Measurements from ENCODE around the gene FRMD4A. TPM values are rescaled to one million over a fixed set of nuclear protein-coding genes. Genes with fewer than 3 reads are reported as not detected.
"Not testable (repeated sequence)": the region's sequence is repeated elsewhere in the genome, so short reads cannot be mapped to it uniquely, and the experiment has no call there.

FRMD4A gene
- total RNA-seq, 1 donor from 2014 or later, result 20.2 TPM

- H3K36me3 Mint-ChIP-seq, result peaks cover 6% of the 10 kb centered on the region
- no peaks in the 10 kb centered on the region for H3K79me2 ChIP-seq (ENCODE audit: low read depth)
- H3K9me3 ChIP-seq (ENCODE audit: low read depth), result no peaks in the 10 kb centered on the region
- no peak overlapping the region for H3K9ac ChIP-seq
- H3K27me3 Mint-ChIP-seq (ENCODE audit: insufficient read depth, low read depth), result no peaks in the 10 kb centered on the region
- no peak overlapping the region for H3K4me2 ChIP-seq
- no peaks in the 10 kb centered on the region for H3K36me3 ChIP-seq
- no peaks in the 10 kb centered on the region for H3K27me3 ChIP-seq
- H3K27ac Mint-ChIP-seq, result no peak overlapping the region
- H4K20me1 ChIP-seq (ENCODE audit: low read depth), result no peaks in the 10 kb centered on the region
- no peak for DNase-seq (ENCODE audit: low spot score)
- H3K27ac ChIP-seq, result no peak overlapping the region
- peaks cover 3% of the 10 kb centered on the region for H3K4me1 Mint-ChIP-seq
- H3K4me3 Mint-ChIP-seq, result no peak overlapping the region
- no peak overlapping the region for H2AFZ ChIP-seq (replicated peaks)
- TF ChIP-seq EZH2 (IDR thresholded peaks at IDR 0.05) (no peak), EZH2phosphoT487 (IDR thresholded peaks at IDR 0.05) (no peak)
- TF ChIP-seq, protein P1, sequence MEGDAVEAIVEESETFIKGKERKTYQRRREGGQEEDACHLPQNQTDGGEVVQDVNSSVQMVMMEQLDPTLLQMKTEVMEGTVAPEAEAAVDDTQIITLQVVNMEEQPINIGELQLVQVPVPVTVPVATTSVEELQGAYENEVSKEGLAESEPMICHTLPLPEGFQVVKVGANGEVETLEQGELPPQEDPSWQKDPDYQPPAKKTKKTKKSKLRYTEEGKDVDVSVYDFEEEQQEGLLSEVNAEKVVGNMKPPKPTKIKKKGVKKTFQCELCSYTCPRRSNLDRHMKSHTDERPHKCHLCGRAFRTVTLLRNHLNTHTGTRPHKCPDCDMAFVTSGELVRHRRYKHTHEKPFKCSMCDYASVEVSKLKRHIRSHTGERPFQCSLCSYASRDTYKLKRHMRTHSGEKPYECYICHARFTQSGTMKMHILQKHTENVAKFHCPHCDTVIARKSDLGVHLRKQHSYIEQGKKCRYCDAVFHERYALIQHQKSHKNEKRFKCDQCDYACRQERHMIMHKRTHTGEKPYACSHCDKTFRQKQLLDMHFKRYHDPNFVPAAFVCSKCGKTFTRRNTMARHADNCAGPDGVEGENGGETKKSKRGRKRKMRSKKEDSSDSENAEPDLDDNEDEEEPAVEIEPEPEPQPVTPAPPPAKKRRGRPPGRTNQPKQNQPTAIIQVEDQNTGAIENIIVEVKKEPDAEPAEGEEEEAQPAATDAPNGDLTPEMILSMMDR (IDR thresholded peaks at IDR 0.05), result no peak
- peaks cover 6% of the 10 kb centered on the region for H3K9me3 Mint-ChIP-seq
- H3F3A ChIP-seq (ENCODE audit: low read depth), result no peaks in the 10 kb centered on the region
- H3K4me1 ChIP-seq, result no peaks in the 10 kb centered on the region
- H3K4me3 ChIP-seq, result no peak overlapping the region
These were observed 262.0 kb downstream of the FRMD4A start for GRCh38 chr10:14068601-14069250.

DNA sequence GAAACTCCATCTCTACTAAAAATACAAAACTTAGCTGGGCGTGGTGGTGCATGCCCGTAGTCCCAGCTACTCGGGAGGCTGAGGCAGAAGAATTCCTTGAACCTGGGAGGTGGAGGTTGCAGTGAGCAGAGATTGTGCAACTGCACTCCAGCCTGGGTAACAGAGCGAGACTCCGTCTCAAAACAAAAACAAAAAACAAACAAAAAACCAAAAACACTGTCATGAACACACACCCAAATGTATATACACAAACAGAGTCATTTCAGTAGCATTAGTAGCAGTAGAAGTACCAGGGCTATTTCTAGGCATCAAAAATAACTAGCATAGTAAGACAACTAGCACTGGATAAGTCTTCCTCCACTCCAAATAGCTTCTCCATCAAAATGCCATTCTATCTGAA lies 263.1 kb downstream of the FRMD4A start:
- H3K4me2 ChIP-seq; H3K4me1 Mint-ChIP-seq; H3K27me3 ChIP-seq; DNase-seq (ENCODE audit: low spot score); H3K27ac Mint-ChIP-seq; H4K20me1 ChIP-seq (ENCODE audit: low read depth); H3K9me3 Mint-ChIP-seq; H3K9me3 ChIP-seq (ENCODE audit: low read depth); H3K4me3 Mint-ChIP-seq; H3F3A ChIP-seq (ENCODE audit: low read depth); H3K36me3 Mint-ChIP-seq; H3K4me1 ChIP-seq; H3K4me3 ChIP-seq; H2AFZ ChIP-seq (replicated peaks); H3K27me3 Mint-ChIP-seq (ENCODE audit: insufficient read depth, low read depth); H3K9ac ChIP-seq; H3K79me2 ChIP-seq (ENCODE audit: low read depth); H3K27ac ChIP-seq; H3K36me3 ChIP-seq: not testable (repeated sequence)

DNA sequence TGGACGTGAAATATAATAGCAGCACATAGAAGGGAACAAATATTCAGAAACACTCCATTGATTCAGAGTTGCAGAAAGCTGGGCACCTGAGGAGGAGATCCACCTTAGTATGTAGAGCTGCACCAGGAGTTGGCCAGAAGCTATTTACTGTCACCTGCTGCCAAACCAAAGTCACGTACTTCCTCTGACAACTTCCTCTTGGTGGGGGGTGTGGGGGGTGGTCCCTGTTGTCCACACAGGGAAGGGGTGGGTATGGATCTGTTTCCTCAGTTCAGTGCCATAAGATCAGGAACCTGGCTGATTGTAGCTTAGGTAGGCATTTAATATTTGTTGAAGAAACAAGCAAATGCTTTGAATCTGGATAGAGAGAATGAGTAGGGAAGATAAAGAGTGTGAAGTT lies 264.6 kb downstream of the FRMD4A start:
- no peak overlapping the region for H3K4me3 ChIP-seq
- H3K36me3 Mint-ChIP-seq, result no peaks in the 10 kb centered on the region
- no peaks in the 10 kb centered on the region for H3K4me1 ChIP-seq
- no peak overlapping the region for H2AFZ ChIP-seq (replicated peaks)
- H3K36me3 ChIP-seq, result no peaks in the 10 kb centered on the region
- H3K9me3 Mint-ChIP-seq, result peaks cover 4% of the 10 kb centered on the region
- no peaks in the 10 kb centered on the region for H3K27me3 Mint-ChIP-seq (ENCODE audit: insufficient read depth, low read depth)
- H3K9ac ChIP-seq, result no peak overlapping the region
- H3K4me2 ChIP-seq, result no peak overlapping the region
- H3K4me3 Mint-ChIP-seq, result no peak overlapping the region
- no peak for DNase-seq (ENCODE audit: low spot score)
- no peak for TF ChIP-seq EZH2phosphoT487 (IDR thresholded peaks at IDR 0.05)
- TF ChIP-seq, protein P1 (IDR thresholded peaks at IDR 0.05), result no peak
- TF ChIP-seq EZH2 (IDR thresholded peaks at IDR 0.05), result no peak
- H3K27ac Mint-ChIP-seq, result no peak overlapping the region
- H3K9me3 ChIP-seq (ENCODE audit: low read depth), result no peaks in the 10 kb centered on the region
- H3K27me3 ChIP-seq, result no peaks in the 10 kb centered on the region
- H3K27ac ChIP-seq, result no peak overlapping the region
- no peaks in the 10 kb centered on the region for H3K79me2 ChIP-seq (ENCODE audit: low read depth)
- H3F3A ChIP-seq (ENCODE audit: low read depth), result no peaks in the 10 kb centered on the region
- no peaks in the 10 kb centered on the region for H4K20me1 ChIP-seq (ENCODE audit: low read depth)
- peaks cover 5% of the 10 kb centered on the region for H3K4me1 Mint-ChIP-seq

DNA sequence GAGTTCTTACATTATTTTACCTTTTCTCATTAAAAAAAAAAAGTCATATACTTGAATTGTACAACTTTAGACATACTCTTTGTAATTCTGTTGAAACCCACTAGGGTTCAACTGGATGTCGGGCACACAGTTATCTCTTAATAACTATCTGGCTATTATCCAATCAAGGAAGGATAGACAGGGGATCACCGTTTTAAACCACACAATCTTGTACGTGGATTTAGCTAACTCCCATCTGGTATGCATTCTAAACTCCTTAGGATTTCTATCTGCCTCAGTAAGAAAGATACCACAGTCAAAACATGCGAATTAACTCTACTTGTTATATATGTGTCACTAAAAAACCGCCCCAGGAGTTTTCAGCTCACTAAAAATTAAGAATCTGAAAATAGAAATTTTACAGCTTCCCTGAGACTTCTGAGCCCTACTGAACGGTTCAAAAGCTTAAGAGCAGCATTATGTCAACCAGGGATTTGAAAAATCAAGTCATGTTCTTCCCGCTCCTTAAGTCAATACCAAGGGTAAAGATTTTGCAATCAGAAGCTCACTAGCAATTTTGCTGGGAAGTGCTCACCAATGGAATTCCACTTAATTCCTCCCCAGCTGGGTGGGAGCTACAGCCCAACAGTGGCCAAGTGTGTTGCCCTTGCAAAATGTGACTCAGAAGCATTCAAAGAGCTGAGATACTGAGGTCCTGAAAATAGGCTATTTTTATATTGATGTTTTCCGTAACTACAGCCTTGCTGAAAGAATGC lies 267.0 kb downstream of the FRMD4A start:
- no peaks in the 10 kb centered on the region for H3K36me3 Mint-ChIP-seq
- no peak overlapping the region for H3K27ac Mint-ChIP-seq
- TF ChIP-seq, protein P1 (IDR thresholded peaks at IDR 0.05), result no peak
- TF ChIP-seq EZH2 (IDR thresholded peaks at IDR 0.05) (no peak), EZH2phosphoT487 (IDR thresholded peaks at IDR 0.05) (no peak)
- no peaks in the 10 kb centered on the region for H3K79me2 ChIP-seq (ENCODE audit: low read depth)
- DNase-seq (ENCODE audit: low spot score), result no peak
- H3K4me1 Mint-ChIP-seq, result peaks cover 5% of the 10 kb centered on the region
- H3K4me3 Mint-ChIP-seq, result no peak overlapping the region
- no peaks in the 10 kb centered on the region for H3K4me1 ChIP-seq
- H3K9me3 ChIP-seq (ENCODE audit: low read depth), result no peaks in the 10 kb centered on the region
- H2AFZ ChIP-seq (replicated peaks), result no peak overlapping the region
- no peaks in the 10 kb centered on the region for H3K27me3 Mint-ChIP-seq (ENCODE audit: insufficient read depth, low read depth)
- no peaks in the 10 kb centered on the region for H3K36me3 ChIP-seq
- H3K4me2 ChIP-seq, result no peak overlapping the region
- H3K9ac ChIP-seq, result no peak overlapping the region
- H3F3A ChIP-seq (ENCODE audit: low read depth), result no peaks in the 10 kb centered on the region
- H3K27me3 ChIP-seq, result no peaks in the 10 kb centered on the region
- no peaks in the 10 kb centered on the region for H4K20me1 ChIP-seq (ENCODE audit: low read depth)
- no peak overlapping the region for H3K27ac ChIP-seq
- H3K4me3 ChIP-seq, result no peak overlapping the region
- peaks cover 4% of the 10 kb centered on the region for H3K9me3 Mint-ChIP-seq

All from neural progenitor cell (in vitro differentiated cells).